ENCODE results near the gene ABHD11. TPM values are rescaled to one million over a fixed set of nuclear protein-coding genes. Genes with fewer than 3 reads are reported as not detected.

ABHD11 gene
- total and polyA plus RNA-seq, 5 experiments from 2014 or later: 5.4 to 24.9 (median 12.3) TPM

DNA sequence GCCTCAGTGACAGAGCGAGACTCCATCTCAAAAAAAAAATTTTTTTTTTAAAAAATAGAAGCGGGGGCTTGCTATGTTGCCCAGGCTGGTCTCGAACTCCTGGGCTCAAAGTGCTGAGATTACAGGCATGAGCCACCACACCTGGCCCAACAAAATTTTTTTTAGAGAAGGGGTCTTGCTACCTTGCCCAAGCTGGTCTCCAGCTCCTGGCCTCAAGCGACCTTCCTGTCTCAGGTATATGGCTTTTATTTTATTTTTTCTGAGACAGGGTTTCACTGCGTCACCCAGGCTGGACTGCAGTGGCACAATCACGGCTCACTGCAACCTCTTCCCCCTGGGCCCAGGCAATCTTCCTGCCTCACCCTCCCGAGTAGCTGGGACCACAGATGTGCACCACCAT, 1.6 kb upstream of the ABHD11 start:
- peak in 1 of 10 donors; percentile 28 for DNase-seq
- no peaks in the 10 kb centered on the region for H3K9me3 Mint-ChIP-seq
- POLR2A ChIA-PET: interaction anchor here (0.6 to 0.7 kb wide), 2 partner anchors 13 to 161 kb away, joined by 4 to 5 read pairs; no protein-coding TSS in a partner anchor
- H3K4me1 Mint-ChIP-seq: peaks cover 3 to 15% (median 12%) of the 10 kb centered on the region in 4 donors
- H3K27me3 Mint-ChIP-seq: no peaks in the 10 kb centered on the region
- H3K4me3 Mint-ChIP-seq: peak overlapping the region in 9 of 10 donors; percentile 36 to 95 (median 42)
- H3K36me3 Mint-ChIP-seq: peaks cover 0 to 5% (median 0%) of the 10 kb centered on the region in 3 donors
- ATAC-seq: no peak
- peak overlapping the region in 6 of 10 donors; percentile 15 to 80 (median 56) for H3K27ac Mint-ChIP-seq

DNA sequence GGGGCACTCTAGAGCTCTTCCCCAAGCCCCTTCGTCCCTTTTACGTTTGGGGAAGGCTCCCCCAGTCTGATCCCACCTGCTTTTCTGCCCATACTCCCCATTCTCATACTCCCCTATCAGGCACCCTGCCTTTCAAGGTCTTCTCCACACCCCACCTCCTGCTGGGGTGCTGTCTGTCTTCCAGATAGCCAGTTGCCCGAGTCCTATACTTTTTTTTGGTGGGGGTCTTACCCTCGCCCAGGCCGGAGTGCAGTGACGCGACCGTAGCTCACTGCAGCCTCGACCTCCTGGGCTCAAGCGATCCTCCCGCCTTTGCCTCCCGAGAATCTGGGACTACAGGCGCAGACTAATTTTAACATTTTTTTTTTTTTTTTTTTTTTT, 775 bp upstream of the ABHD11 start:
- H3K27me3 Mint-ChIP-seq: no peaks in the 10 kb centered on the region
- peak overlapping the region; percentile 88 to 95 (median 92) for H3K4me3 Mint-ChIP-seq
- peak; percentile 5 to 9 for ATAC-seq
- H3K4me1 Mint-ChIP-seq: peaks cover 6 to 22% (median 19%) of the 10 kb centered on the region in 4 donors
- no peak for DNase-seq
- H3K9me3 Mint-ChIP-seq: no peaks in the 10 kb centered on the region
- H3K27ac Mint-ChIP-seq: peak overlapping the region; percentile 77 to 98 (median 94)
- peaks cover 0 to 5% (median 0%) of the 10 kb centered on the region in 3 donors for H3K36me3 Mint-ChIP-seq
- POLR2A ChIA-PET: interaction anchor here (0.6 to 2.1 kb wide), 8 partner anchors 13 to 182 kb away, joined by 3 to 7 read pairs (median 5); partner anchors contain the start of genes BCL7B and VPS37D

DNA sequence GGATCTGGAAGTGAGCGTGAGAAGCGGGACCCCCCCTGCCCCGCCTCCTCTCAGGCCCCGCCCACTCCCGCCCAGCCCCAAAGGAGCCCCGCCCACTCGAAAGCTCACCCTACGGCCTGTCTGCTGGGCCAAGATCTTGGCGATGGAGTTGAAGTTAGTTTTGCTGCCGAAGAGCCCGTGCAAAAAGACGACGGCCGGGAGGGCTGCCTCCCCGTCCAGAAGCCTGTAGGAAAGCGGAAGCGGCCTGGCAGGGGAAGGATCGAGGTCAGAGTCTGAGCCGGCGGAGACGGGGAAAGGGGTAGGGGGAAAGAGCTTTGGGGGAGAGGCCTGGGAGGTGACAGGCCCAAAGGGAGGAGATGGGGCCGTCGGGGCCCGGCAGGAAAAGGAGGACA, 386 bp downstream of the ABHD11 start:
- no peaks in the 10 kb centered on the region for H3K9me3 Mint-ChIP-seq
- no peaks in the 10 kb centered on the region for H3K27me3 Mint-ChIP-seq
- POLR2A ChIA-PET: interaction anchor here (1.3 to 2.1 kb wide), 7 partner anchors 15 to 217 kb away, joined by 5 to 10 read pairs (median 5); partner anchors contain the start of genes BAZ1B and BCL7B
- peaks cover 0 to 5% (median 0%) of the 10 kb centered on the region in 3 donors for H3K36me3 Mint-ChIP-seq
- H3K4me1 Mint-ChIP-seq: peaks cover 5 to 23% (median 19%) of the 10 kb centered on the region in 4 donors
- peak in 9 of 10 donors; percentile 43 to 77 (median 55) for DNase-seq
- peak overlapping the region; percentile 76 to 98 (median 92) for H3K27ac Mint-ChIP-seq
- peak in 1 of 2 donors; percentile 9 for ATAC-seq
- H3K4me3 Mint-ChIP-seq: peak overlapping the region; percentile 88 to 95 (median 92)

DNA sequence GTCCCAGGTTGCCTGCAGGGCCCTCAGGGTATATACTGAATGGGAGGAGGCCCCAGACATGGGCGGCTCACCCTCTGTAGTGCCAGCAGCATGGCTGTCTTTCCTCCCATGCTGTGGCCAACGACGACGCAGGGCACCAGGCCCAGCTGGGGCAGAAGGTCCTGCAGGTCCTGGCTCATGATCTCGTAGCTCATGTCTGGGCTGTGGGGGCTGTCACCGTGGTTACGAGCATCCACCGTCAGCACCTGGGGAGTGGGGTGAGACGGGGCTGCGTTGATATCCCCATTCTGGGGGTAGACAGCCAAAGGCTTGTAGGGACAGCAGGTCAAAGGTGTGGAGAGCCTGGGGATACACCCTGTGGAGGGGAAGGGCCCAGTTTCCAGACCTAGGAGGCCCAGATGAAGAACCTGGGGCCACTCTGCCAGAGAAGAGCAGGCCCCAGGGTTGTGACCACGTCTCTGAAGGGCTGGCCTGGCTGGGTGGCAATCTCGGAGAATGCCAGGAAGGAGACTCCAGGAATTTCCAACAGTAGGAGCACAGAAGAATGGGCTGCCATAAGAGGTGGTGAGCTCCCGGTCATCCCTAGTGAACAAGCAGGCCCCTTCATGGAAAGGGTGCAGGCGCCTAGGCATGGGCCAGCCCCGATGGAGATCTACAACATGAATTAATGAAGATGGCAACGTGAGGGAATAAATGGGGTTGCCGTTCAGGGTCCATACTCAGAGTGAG, 947 bp downstream of the ABHD11 start:
- Mint-ChIP-seq H3K4me3 (peak overlapping the region; percentile 88 to 95 (median 92)), H3K4me1 (peaks cover 5 to 23% (median 19%) of the 10 kb centered on the region in 4 donors), H3K27me3 (no peaks in the 10 kb centered on the region), H3K9me3 (no peaks in the 10 kb centered on the region), H3K36me3 (peaks cover 0 to 5% (median 0%) of the 10 kb centered on the region in 3 donors), H3K27ac (peak overlapping the region; percentile 76 to 98 (median 92))
- ATAC-seq (no peak), DNase-seq (no peak)
- POLR2A ChIA-PET: interaction anchor here (1.3 to 2.1 kb wide), 5 partner anchors 14 to 216 kb away, joined by 5 to 10 read pairs (median 6); partner anchors contain the start of genes BAZ1B and BCL7B

DNA sequence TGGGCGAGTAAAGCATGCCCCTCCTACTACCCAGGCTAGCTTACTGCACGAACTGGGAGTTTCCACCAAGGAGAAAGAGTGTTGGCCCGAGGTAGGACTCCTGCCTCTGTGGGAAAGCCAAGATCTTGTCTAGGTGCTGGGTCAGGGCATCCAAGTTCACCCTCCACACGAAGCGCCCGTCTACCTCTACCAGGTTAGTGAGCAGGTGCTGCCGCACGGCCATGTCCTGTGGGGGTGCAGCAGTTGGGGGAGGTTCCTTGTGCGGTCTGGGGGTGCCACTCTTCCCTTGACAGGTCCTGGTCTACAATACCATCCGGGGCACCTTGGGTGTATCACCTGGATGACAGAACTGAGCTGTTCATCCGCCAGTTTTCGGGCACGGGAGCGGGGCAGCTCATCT, 1.7 kb downstream of the ABHD11 start:
- H3K4me3 Mint-ChIP-seq: peak overlapping the region in 7 of 10 donors; percentile 27 to 92 (median 88)
- no peaks in the 10 kb centered on the region for H3K9me3 Mint-ChIP-seq
- H3K4me1 Mint-ChIP-seq: peaks cover 5 to 23% (median 19%) of the 10 kb centered on the region in 4 donors
- POLR2A ChIA-PET: no interaction called here
- H3K27ac Mint-ChIP-seq: peak overlapping the region in 3 of 10 donors; percentile 3 to 53 (median 40)
- H3K27me3 Mint-ChIP-seq: no peaks in the 10 kb centered on the region
- peaks cover 0 to 5% (median 0%) of the 10 kb centered on the region in 3 donors for H3K36me3 Mint-ChIP-seq
- ATAC-seq (no peak), DNase-seq (no peak)

DNA sequence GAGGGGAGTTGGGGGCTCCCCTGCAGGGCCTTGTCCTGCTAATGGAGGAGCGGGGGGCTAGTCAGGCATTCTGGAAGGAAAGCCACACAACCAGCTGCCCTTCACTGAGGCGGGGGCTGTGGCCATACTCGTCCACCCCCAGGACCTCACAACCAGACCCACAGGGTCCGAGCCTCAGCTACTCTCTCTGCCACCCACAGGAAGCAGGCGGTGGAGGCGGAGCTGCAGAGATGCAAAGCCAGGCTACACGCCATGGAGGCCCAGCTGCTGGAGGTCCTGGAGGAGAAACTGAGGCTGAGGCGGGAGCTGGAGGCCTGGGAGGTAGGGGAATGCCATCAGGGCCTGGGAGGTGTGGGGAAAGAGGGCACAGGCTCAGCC, 3.1 kb downstream of the ABHD11 start:
- peaks cover 5 to 23% (median 19%) of the 10 kb centered on the region in 4 donors for H3K4me1 Mint-ChIP-seq
- no peak for ATAC-seq
- DNase-seq: no peak
- peaks cover 0 to 5% (median 0%) of the 10 kb centered on the region in 3 donors for H3K36me3 Mint-ChIP-seq
- no peaks in the 10 kb centered on the region for H3K9me3 Mint-ChIP-seq
- no peak overlapping the region for H3K4me3 Mint-ChIP-seq
- H3K27me3 Mint-ChIP-seq: peaks cover 0 to 2% (median 0%) of the 10 kb centered on the region in 5 donors
- POLR2A ChIA-PET: interaction anchor here (1.0 to 1.1 kb wide), 2 partner anchors 9 to 160 kb away, joined by 3 read pairs; no protein-coding TSS in a partner anchor
- H3K27ac Mint-ChIP-seq: no peak overlapping the region

DNA sequence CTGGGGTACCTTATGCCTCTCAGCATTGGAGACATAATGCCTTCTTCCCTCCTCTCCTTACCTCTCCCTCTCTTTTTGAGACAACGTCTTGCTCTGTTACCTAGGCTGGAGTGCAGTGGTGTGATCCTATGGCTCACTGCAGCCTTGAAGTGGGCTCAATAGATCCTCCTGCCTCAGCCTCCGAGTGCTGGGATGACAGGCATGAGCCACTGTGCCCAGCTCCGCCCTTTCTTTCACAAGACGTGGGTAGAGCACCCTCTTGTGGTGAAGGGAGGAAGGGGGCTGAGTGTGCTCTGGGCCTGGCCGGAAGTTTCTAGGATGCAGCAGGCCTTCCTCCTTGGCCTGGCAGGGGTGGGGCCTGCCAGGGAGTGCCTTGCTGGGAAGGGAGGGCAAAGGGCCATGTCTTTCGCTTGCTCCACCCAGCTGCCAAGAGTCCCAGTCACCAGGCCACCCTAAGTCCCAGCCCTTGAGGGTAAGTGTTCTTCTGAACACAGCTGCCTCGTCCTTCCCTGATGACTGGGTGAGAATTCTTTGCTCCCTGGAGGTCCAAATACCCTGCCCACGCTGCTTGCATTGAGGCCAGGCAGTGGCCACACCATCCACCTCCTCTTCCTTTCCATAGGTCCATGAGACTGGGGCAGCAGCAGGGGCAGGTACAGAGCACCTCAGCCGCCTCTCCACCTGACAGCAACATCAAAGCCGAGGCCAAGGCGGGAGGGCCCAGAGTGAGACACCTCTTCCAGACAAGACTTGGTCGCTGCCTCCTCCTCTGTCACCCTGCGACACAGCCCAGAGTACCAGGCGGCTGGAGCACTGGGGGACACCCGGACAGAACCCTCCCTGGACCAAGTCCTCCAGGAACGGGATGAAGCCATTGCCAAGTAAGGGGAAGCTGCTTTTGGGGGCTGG, 3.7 kb downstream of the ABHD11 start:
- peak; percentile 59 to 91 (median 76) for DNase-seq
- Mint-ChIP-seq H3K4me3 (peak overlapping the region in 3 of 10 donors; percentile 0 to 49 (median 3)), H3K4me1 (peaks cover 5 to 23% (median 18%) of the 10 kb centered on the region in 4 donors), H3K27me3 (peaks cover 0 to 5% (median 0%) of the 10 kb centered on the region in 5 donors), H3K27ac (peak overlapping the region in 9 of 10 donors; percentile 54 to 96 (median 72)), H3K9me3 (no peaks in the 10 kb centered on the region), H3K36me3 (peaks cover 0 to 5% (median 0%) of the 10 kb centered on the region in 3 donors)
- peak; percentile 39 to 49 for ATAC-seq
- POLR2A ChIA-PET: interaction anchor here (0.6 to 1.1 kb wide), 3 partner anchors 9 to 199 kb away, joined by 3 to 6 read pairs (median 3); no protein-coding TSS in a partner anchor

DNA sequence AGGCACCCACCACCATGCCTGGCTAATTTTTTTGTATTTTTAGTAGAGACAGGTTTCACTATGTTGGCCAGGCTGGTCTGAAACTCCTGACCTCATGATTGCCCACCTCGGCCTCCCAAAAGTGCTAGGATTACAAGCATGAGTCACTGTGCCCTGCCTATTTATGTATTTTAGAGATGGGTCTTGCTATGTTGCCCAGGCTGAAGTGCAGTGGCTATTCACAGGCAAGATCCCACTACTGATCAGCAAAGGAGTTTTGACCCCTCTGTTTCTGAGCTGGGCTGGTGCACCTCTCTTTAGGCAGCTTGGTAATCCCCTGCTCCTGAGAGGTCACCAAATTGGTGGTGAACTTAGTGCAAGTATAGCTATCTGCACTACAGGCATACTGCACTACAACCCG, 6.2 kb downstream of the ABHD11 start:
- H3K36me3 Mint-ChIP-seq: peaks cover 0 to 5% (median 0%) of the 10 kb centered on the region in 3 donors
- DNase-seq (no peak), ATAC-seq (no peak)
- peaks cover 2 to 14% (median 9%) of the 10 kb centered on the region in 5 donors for H3K27me3 Mint-ChIP-seq
- H3K4me1 Mint-ChIP-seq: peaks cover 3 to 10% (median 9%) of the 10 kb centered on the region in 4 donors
- H3K4me3 Mint-ChIP-seq: no peak overlapping the region
- no peaks in the 10 kb centered on the region for H3K9me3 Mint-ChIP-seq
- POLR2A ChIA-PET: no interaction called here
- no peak overlapping the region for H3K27ac Mint-ChIP-seq

DNA sequence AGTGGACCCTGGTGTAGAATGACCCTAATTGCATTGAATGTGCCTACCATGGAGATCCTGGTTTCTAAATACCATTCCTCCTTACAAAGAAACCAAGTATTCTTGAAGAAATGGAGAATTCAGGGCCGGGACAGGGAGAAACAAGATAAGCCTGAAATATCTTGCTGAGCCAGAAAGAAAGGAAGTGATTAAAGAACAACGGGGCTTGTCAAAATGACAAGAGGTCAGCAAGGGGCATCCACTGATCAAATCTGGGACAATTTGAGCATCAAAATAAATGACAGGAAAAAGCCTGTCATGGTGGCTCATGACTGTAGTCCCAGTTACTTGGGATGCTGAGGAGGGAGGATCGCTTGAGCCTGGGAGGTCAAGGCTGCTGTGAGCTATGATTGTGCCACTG, 8.1 kb downstream of the ABHD11 start:
- Mint-ChIP-seq H3K4me3 (no peak overlapping the region), H3K36me3 (no peaks in the 10 kb centered on the region), H3K9me3 (no peaks in the 10 kb centered on the region), H3K4me1 (peaks cover 3 to 8% (median 6%) of the 10 kb centered on the region in 4 donors), H3K27ac (no peak overlapping the region), H3K27me3 (peaks cover 2 to 14% (median 9%) of the 10 kb centered on the region in 5 donors)
- DNase-seq (no peak), ATAC-seq (no peak)
- POLR2A ChIA-PET: no interaction called here

DNA sequence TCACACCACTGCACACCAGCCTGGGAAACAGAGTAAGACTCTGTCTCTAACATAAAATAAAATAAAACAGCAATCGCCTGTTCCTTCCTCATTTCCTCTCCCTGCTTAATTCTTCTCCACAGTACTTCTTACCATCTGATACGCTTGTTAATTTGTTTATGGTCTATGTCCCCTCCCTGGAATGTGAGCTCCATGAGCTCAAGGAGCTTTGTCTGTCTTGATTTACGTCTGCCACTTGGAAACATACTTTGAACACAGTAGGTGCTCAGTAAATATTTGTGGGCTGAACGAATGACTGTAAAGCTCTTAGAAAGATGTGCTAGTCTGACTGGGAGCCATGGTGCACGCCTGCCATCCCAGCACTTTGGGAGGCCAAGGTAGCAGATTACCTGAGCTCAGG, 10.1 kb downstream of the ABHD11 start:
- POLR2A ChIA-PET: no interaction called here
- no peaks in the 10 kb centered on the region for H3K4me1 Mint-ChIP-seq
- DNase-seq (no peak), ATAC-seq (no peak)
- H3K4me3 Mint-ChIP-seq: no peak overlapping the region
- H3K9me3 Mint-ChIP-seq: no peaks in the 10 kb centered on the region
- no peaks in the 10 kb centered on the region for H3K36me3 Mint-ChIP-seq
- no peak overlapping the region for H3K27ac Mint-ChIP-seq
- H3K27me3 Mint-ChIP-seq: peaks cover 2 to 17% (median 9%) of the 10 kb centered on the region in 5 donors

DNA sequence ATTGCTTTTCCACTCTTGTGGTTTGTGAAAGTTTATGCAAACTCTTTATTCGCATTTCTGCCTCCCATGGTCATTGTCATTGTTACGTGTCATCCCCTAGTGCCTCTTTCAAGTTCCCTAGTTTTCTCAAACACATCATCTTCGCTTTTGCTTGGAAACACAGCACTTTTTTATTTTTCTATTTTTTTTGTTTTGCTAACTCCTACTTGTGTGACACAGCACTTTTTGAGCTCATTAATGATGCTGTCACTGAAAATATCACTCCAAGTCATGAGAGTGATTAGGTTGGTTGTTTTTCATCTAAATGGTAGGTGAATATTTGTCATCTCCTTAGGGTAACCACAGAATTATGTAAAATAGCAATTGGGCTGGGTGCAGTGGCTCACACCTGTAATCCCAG, 10.7 kb downstream of the ABHD11 start:
- ATAC-seq (no peak), DNase-seq (no peak)
- Mint-ChIP-seq H3K27me3 (peaks cover 2 to 17% (median 9%) of the 10 kb centered on the region in 5 donors), H3K4me1 (no peaks in the 10 kb centered on the region), H3K27ac (peak overlapping the region in 1 of 10 donors; percentile 22), H3K9me3 (no peaks in the 10 kb centered on the region), H3K4me3 (no peak overlapping the region), H3K36me3 (no peaks in the 10 kb centered on the region)
- POLR2A ChIA-PET: no interaction called here

DNA sequence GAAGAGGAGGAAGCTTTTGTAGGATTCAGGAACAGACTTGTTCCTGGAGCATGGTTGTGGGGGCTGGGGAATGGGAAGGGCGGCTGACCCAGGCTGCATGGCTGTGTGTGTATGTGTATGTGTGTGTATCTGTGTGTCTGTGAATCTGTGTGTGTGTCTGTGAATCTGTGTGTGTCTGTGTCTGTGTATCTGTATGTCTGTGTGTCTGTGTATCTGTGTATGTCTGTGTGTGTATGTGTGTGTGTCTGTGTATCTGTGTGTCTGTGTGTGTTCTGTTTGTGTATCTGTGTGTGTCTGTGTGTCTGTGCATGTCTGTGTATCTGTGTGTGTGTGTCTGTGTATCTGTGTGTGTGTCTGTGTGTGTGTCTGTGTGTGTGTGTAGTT, 12.5 kb downstream of the ABHD11 start:
- no peak overlapping the region for H3K27ac Mint-ChIP-seq
- POLR2A ChIA-PET: interaction anchor here (1.2 to 1.4 kb wide), 2 partner anchors 9 to 119 kb away, joined by 3 to 6 read pairs; no protein-coding TSS in a partner anchor

More for the DNA sequence above, 12.5 kb downstream of the ABHD11 start:
- Mint-ChIP-seq H3K4me1 (no peaks in the 10 kb centered on the region), H3K9me3 (no peaks in the 10 kb centered on the region), H3K4me3 (no peak overlapping the region), H3K27me3 (peaks cover 2 to 16% (median 9%) of the 10 kb centered on the region in 5 donors), H3K36me3 (no peaks in the 10 kb centered on the region)
- ATAC-seq: peak; percentile 11 to 18
- no peak for DNase-seq
